ENCODE measurements around the gene NLK.

The NLK gene

DNA sequence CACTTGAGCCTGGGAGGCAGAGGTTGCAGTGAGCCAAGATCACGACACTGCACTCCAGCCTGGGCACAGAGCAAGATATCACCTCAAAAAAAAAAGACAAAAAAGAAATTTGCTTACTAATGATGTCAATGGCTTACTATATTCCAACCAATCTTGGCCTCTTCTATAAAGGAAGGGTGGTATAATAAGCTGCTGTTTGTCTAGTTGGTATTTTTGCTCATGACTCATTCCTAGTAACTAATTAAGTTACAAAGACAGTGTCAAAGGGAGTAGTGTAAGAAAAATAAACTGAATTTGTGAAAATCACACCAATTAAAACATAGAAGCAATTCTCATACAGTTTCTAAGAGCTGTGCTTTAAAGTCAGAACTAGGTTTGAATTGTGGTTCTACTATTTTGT, 82.5 kb downstream of the NLK start:
- DNase-seq (ENCODE audit: low read depth) = no peak
- TF ChIP-seq, protein P1, sequence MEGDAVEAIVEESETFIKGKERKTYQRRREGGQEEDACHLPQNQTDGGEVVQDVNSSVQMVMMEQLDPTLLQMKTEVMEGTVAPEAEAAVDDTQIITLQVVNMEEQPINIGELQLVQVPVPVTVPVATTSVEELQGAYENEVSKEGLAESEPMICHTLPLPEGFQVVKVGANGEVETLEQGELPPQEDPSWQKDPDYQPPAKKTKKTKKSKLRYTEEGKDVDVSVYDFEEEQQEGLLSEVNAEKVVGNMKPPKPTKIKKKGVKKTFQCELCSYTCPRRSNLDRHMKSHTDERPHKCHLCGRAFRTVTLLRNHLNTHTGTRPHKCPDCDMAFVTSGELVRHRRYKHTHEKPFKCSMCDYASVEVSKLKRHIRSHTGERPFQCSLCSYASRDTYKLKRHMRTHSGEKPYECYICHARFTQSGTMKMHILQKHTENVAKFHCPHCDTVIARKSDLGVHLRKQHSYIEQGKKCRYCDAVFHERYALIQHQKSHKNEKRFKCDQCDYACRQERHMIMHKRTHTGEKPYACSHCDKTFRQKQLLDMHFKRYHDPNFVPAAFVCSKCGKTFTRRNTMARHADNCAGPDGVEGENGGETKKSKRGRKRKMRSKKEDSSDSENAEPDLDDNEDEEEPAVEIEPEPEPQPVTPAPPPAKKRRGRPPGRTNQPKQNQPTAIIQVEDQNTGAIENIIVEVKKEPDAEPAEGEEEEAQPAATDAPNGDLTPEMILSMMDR (IDR thresholded peaks at IDR 0.05; ENCODE audit: low read depth, low read length, missing control alignments) = no peak
- H3K4me3 ChIP-seq (ENCODE audit: low read depth, low read length) = no peak overlapping the region
- in situ Hi-C loops (cut with HindIII; ENCODE audit: low sequenced_read_pairs) = no loop called here

DNA sequence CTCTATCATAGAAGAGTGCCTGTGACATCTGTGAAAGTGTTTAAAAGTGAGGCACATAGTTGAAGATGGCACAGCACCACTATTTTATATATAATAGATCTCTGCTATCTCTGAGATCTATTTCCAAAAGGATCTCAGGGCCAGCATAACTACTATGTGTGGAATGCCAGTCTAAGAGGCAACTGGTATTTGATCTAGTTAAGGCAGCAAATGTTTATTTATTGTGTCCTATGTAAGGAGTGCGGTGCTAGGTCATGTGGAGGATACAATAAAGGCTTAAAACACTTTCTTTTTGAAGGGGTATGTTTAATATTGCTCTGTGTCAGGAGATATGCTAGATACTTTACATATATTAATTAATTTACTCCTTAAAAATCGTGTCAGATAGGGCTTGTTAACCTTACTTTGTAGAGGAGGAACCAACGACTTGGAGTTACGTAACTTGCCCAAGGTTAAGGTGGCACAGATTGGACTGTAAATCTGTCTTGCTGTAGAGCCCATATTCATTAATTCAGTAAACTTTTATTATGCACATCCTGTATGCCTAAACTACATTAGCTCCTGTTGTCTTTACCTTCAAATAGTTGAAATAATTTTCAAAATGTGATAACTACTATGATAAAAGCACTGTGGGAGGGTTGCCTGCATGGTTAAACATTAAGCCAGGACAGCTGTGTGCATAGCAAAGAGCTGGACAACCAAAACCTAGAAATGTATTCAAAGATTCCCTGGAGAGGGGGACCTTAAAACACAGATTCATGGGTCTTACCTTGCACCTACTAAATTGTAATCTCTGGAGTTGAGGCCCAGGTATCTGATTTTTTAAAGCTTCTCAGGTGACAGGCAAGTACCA, 83.3 kb downstream of the NLK start:
- no peak for DNase-seq (ENCODE audit: low read depth)
- H3K4me3 ChIP-seq (ENCODE audit: low read depth, low read length) = no peak overlapping the region
- TF ChIP-seq, protein P1 (IDR thresholded peaks at IDR 0.05; ENCODE audit: low read depth, low read length, missing control alignments) = no peak
- in situ Hi-C loops (cut with HindIII; ENCODE audit: low sequenced_read_pairs) = no loop called here

DNA sequence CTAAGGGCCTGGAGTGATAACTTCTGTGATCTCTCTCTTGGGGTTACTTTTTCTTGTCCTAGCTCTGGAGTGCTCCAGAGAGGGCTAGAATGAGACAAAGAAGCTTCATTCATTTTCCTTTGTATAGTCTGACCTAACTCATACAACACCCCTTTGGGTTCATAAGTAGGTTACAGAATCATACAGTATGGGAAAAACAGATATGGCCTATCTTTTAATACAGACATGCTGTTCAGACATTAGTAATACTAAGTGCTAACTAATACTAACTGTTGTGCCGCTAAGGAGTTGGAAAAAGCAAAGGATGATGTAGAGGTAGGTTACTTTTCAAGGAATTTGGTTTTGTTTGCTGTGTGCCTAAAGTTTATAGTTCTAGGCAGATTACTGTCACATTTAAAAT, 84.7 kb downstream of the NLK start:
- no peak overlapping the region for H3K4me3 ChIP-seq (ENCODE audit: low read depth, low read length)
- TF ChIP-seq, protein P1 (IDR thresholded peaks at IDR 0.05; ENCODE audit: low read depth, low read length, missing control alignments) = no peak
- in situ Hi-C loops (cut with HindIII; ENCODE audit: low sequenced_read_pairs) = no loop called here
- DNase-seq (ENCODE audit: low read depth) = no peak

DNA sequence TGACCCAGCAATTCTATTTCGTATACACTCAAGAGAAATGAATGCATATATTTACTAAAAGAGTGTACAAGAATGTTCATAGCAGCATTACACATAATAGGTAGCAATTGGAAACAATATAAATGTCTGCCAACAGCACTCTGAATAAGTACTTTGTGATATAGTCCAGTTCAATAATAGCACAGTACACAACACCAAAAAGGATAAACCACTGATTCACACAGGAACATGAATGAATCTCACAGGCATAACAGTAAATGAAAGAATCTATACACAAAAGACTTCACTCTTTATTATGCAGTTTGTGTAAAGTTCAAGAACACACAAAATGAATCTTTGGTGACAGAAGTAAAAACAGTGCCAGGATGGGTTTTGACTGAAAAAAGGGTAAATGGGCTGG, 86.3 kb downstream of the NLK start:
- no peak for DNase-seq (ENCODE audit: low read depth)
- TF ChIP-seq, protein P1 (IDR thresholded peaks at IDR 0.05; ENCODE audit: low read depth, low read length, missing control alignments) = no peak
- no peak overlapping the region for H3K4me3 ChIP-seq (ENCODE audit: low read depth, low read length)
- in situ Hi-C loops (cut with HindIII; ENCODE audit: low sequenced_read_pairs) = no loop called here

DNA sequence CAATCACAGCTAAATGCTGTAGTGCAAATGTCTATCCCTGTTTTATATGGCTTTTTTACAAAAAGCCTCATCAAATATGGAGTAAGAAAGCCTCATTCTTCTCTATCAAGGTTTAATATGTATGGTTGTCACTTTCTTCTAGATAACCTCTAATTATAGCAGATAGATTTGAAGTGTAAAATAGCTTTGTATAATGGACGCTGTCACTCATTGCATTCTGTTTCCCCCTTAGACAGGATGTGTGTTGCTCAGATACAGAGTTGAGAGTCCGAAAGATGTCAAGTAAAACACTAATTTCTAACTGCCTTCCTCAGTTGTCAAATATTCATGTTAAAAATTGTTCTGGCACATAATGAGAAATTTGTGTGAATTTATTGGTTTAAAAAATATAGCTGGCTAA, 88.0 kb downstream of the NLK start:
- in situ Hi-C loops (cut with HindIII; ENCODE audit: low sequenced_read_pairs) = no loop called here
- TF ChIP-seq, protein P1 (IDR thresholded peaks at IDR 0.05; ENCODE audit: low read depth, low read length, missing control alignments) = no peak
- H3K4me3 ChIP-seq (ENCODE audit: low read depth, low read length) = no peak overlapping the region
- DNase-seq (ENCODE audit: low read depth) = no peak

DNA sequence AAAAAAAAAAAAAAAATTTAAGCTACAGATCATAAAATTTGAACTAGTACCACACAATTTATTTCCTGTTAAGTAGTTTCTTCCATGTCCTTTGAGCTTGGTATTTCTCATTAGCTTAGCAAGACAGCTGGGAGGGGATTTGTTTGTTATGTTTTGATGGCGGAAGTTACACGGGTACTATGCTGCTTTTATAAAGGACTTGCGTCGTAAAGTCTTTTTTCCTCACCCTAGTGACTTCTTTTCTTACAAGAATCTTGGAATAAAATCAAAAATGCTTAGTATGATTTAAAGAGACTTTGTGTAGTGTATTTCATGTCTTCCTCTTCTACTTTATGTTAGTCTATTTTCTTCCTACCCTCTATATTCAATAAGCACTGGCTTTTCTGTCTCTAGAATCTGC, 89.1 kb downstream of the NLK start:
- no peak for DNase-seq (ENCODE audit: low read depth)
- in situ Hi-C loops (cut with HindIII; ENCODE audit: low sequenced_read_pairs) = no loop called here
- H3K4me3 ChIP-seq (ENCODE audit: low read depth, low read length) = no peak overlapping the region
- TF ChIP-seq, protein P1 (IDR thresholded peaks at IDR 0.05; ENCODE audit: low read depth, low read length, missing control alignments) = no peak
